IMR-90 (cell line): ENCODE data around the gene SPATA2. TPM values are rescaled to one million over a fixed set of nuclear protein-coding genes. Genes with fewer than 3 reads are reported as not detected.

ENCODE experiments used
- ATAC-seq: fragments of 200-7000 bp; cut with Tn5 transposase; 2 replicates; pipeline ENCODE4 v1.9.1; 2020; ENCODE audit warnings: low read depth, mild to moderate bottlenecking, moderate library complexity
- BruUV-seq: library from RNA; stranded (reverse); fragments of 400-500 nt; replicated peaks from 2 replicates; lab custom pipeline; 2021; lab: Mats Ljungman, UMichigan
- CTCF ChIA-PET: fragments of 300-600 bp; formaldehyde crosslinking; extraction: SDS; loops from one replicate; lab custom pipeline; 2021; ENCODE audit warnings: antibody characterized with exemption; lab: Yijun Ruan, JAX
- POLR2A ChIA-PET: fragments of 300-600 bp; sonication (Branson Sonifier 250); formaldehyde crosslinking; loops from one replicate; lab custom pipeline; 2022; ENCODE audit warnings: antibody characterized with exemption; ENCODE audit not compliant: unreplicated experiment; lab: Charles Lee
- DNase-seq: peaks from one replicate; pipeline ENCODE4 v3.0.0; 2013
- H2AFZ ChIP-seq: replicated peaks from 2 replicates; pipeline ENCODE3; 2013; ENCODE audit warnings: low read length, mild to moderate bottlenecking; ENCODE audit not compliant: poor library complexity
- H2AK5ac ChIP-seq: 2 replicates; pipeline ENCODE4 v1.6.1; 2013; ENCODE audit warnings: low read depth, low read length, inconsistent platforms
- H2AK9ac ChIP-seq: replicated peaks from 2 replicates; pipeline ENCODE3; 2013; ENCODE audit warnings: mild to moderate bottlenecking, low read depth, low read length, moderate library complexity; ENCODE audit not compliant: poor library complexity
- H2BK120ac ChIP-seq: 2 replicates; pipeline ENCODE4 v1.6.1; 2013; ENCODE audit warnings: low read depth, low read length, inconsistent platforms
- H2BK15ac ChIP-seq: 3 replicates; pipeline ENCODE4 v1.6.1; 2013; ENCODE audit warnings: low read depth, low read length, inconsistent platforms
- H2BK20ac ChIP-seq: 2 replicates; pipeline ENCODE4 v1.6.1; 2013; ENCODE audit warnings: low read depth, mild to moderate bottlenecking, inconsistent platforms, low read length, moderate library complexity
- H2BK5ac ChIP-seq: 2 replicates; pipeline ENCODE4 v1.6.1; 2013; ENCODE audit warnings: mild to moderate bottlenecking, low read depth, low read length, inconsistent platforms; ENCODE audit not compliant: poor library complexity, severe bottlenecking
- H3K14ac ChIP-seq: replicated peaks from 2 replicates; pipeline ENCODE4 v1.6.1; 2013; ENCODE audit warnings: low read depth, low read length, inconsistent platforms
- H3K18ac ChIP-seq: 2 replicates; pipeline ENCODE4 v1.6.1; 2013; ENCODE audit warnings: low read depth, low read length, control low read depth
- H3K23ac ChIP-seq: 2 replicates; pipeline ENCODE4 v1.6.1; 2013; ENCODE audit warnings: low read depth, low read length, inconsistent platforms
- H3K27ac ChIP-seq: 2 replicates; pipeline ENCODE4 v1.5.1; 2013; ENCODE audit warnings: mild to moderate bottlenecking, control low read depth, low read length; ENCODE audit not compliant: insufficient read depth
- H3K27me3 ChIP-seq: 2 replicates; pipeline ENCODE4 v1.6.1; 2013; ENCODE audit warnings: low read length; ENCODE audit not compliant: control insufficient read depth, insufficient read depth
- H3K36me3 ChIP-seq: 2 replicates; pipeline ENCODE4 v1.6.1; 2013; ENCODE audit warnings: low read length, mixed read lengths; ENCODE audit not compliant: control insufficient read depth, insufficient read depth
- H3K4ac ChIP-seq: 2 replicates; pipeline ENCODE4 v1.6.1; 2013; ENCODE audit warnings: low read depth, low read length, inconsistent platforms
- H3K4me1 ChIP-seq: 2 replicates; pipeline ENCODE4 v1.6.1; 2013; ENCODE audit warnings: low read length, mixed read lengths; ENCODE audit not compliant: control insufficient read depth, insufficient read depth
- H3K4me2 ChIP-seq: 2 replicates; pipeline ENCODE4 v1.6.1; 2013; ENCODE audit warnings: low read depth, mild to moderate bottlenecking, control low read depth, low read length, moderate library complexity
- H3K4me3 ChIP-seq: 2 replicates; pipeline ENCODE4 v1.5.1; 2013; ENCODE audit warnings: low read depth, mild to moderate bottlenecking, control low read depth, low read length, moderate library complexity; ENCODE audit not compliant: insufficient read depth
- H3K56ac ChIP-seq: 2 replicates; pipeline ENCODE4 v1.6.1; 2013; ENCODE audit warnings: low read length, inconsistent platforms; ENCODE audit not compliant: insufficient read depth; ENCODE audit errors: extremely low read depth
- H3K79me1 ChIP-seq, 2 experiments: 2 replicates each; pipeline ENCODE4 v1.6.1; 2013; ENCODE audit warnings: low read length in 2 of 2, inconsistent platforms in 1 of 2, low read depth in 1 of 2
- H3K9ac ChIP-seq: 2 replicates; pipeline ENCODE4 v1.6.1; 2013; ENCODE audit warnings: low read depth, low read length, control low read depth
- H3K9me1 ChIP-seq: 2 replicates; pipeline ENCODE4 v1.6.1; 2013; ENCODE audit warnings: low read length, inconsistent platforms; ENCODE audit not compliant: insufficient read depth
- H3K9me3 ChIP-seq: 2 replicates; pipeline ENCODE4 v1.6.1; 2013; ENCODE audit warnings: low read length; ENCODE audit not compliant: control insufficient read depth, insufficient read depth
- H4K20me1 ChIP-seq: 2 replicates; pipeline ENCODE4 v1.6.1; 2013; ENCODE audit warnings: low read length, inconsistent platforms; ENCODE audit not compliant: insufficient read depth
- H4K5ac ChIP-seq: 2 replicates; pipeline ENCODE4 v1.6.1; 2013; ENCODE audit warnings: mild to moderate bottlenecking, low read depth, low read length, control low read depth
- H4K8ac ChIP-seq, 2 experiments: 2 replicates each; pipeline ENCODE4 v1.6.1; 2013; ENCODE audit warnings: low read depth in 2 of 2, low read length in 2 of 2, control low read depth in 1 of 2, inconsistent platforms in 1 of 2
- H4K91ac ChIP-seq: 2 replicates; pipeline ENCODE4 v1.6.1; 2013; ENCODE audit warnings: low read depth, low read length, inconsistent platforms; ENCODE audit not compliant: insufficient read depth
- BHLHE40 ChIP-seq: fragments of 150-350 bp; IDR thresholded peaks from 2 replicates; pipeline ENCODE4 v1.6.1; 2016; ENCODE audit warnings: mild to moderate bottlenecking, low read depth, low read length
- CEBPB ChIP-seq: IDR thresholded peaks from 2 replicates; pipeline ENCODE4 v1.6.1; 2012; ENCODE audit warnings: low read depth, low read length, improper control_type of control experiment
- CHD1 ChIP-seq: IDR thresholded peaks from 2 replicates; pipeline ENCODE4 v1.6.1; 2012; ENCODE audit warnings: low read depth, low read length, improper control_type of control experiment
- FOS ChIP-seq: fragments of 150-350 bp; IDR thresholded peaks from 2 replicates; pipeline ENCODE4 v1.6.1; 2016; ENCODE audit warnings: low read depth, low read length
- MAFK ChIP-seq: IDR thresholded peaks from 2 replicates; pipeline ENCODE4 v1.6.1; 2012; ENCODE audit warnings: low read depth, low read length, improper control_type of control experiment
- MAZ ChIP-seq: IDR thresholded peaks from 2 replicates; pipeline ENCODE4 v1.6.1; 2012; ENCODE audit warnings: low read depth, mild to moderate bottlenecking, low read length, improper control_type of control experiment, moderate library complexity, borderline replicate concordance
- MXI1 ChIP-seq: IDR thresholded peaks from 2 replicates; pipeline ENCODE4 v1.6.1; 2012; ENCODE audit warnings: low read depth, mild to moderate bottlenecking, low read length, moderate library complexity, borderline replicate concordance
- NFE2L2 ChIP-seq: fragments of 150-350 bp; IDR thresholded peaks from 2 replicates; pipeline ENCODE4 v1.6.1; 2016; ENCODE audit warnings: low read depth, mild to moderate bottlenecking, low read length
- POLR2A ChIP-seq: IDR thresholded peaks from 2 replicates; pipeline ENCODE4 v1.6.1; 2012; ENCODE audit warnings: mild to moderate bottlenecking, low read depth, low read length
- RAD21 ChIP-seq: IDR thresholded peaks from 2 replicates; pipeline ENCODE4 v1.6.1; 2012; ENCODE audit warnings: low read length, improper control_type of control experiment
- RCOR1 ChIP-seq: IDR thresholded peaks from 2 replicates; pipeline ENCODE4 v1.6.1; 2012; ENCODE audit warnings: mild to moderate bottlenecking, low read length, improper control_type of control experiment; ENCODE audit not compliant: insufficient replicate concordance
- RFX5 ChIP-seq: IDR thresholded peaks from 2 replicates; pipeline ENCODE4 v1.8.0; 2012; ENCODE audit warnings: low read depth, mild to moderate bottlenecking, low read length, moderate library complexity
- WGBS, 2 experiments: methylation state at CpG; one replicate each; pipeline versions ENCODE4 v1.1.5 to v1.1.7; 2013; ENCODE audit warnings: missing lambda C conversion rate in 2 of 2; ENCODE audit not compliant: insufficient read length in 1 of 2; ENCODE audit errors: extremely low coverage in 2 of 2; 5-methylcytosine and 5-hydroxymethylcytosine counted together
- dilution Hi-C: fragments of 300-500 bp; cut with HindIII; formaldehyde crosslinking; loops from one replicate; pipeline ENCODE4 v1.14.3; 2018; ENCODE audit warnings: low sequenced_read_pairs; ENCODE audit not compliant: unreplicated experiment
- in situ Hi-C: fragments of 300-500 bp; cut with MboI; formaldehyde crosslinking; loops from 3 replicates; pipeline ENCODE4 v1.14.3; 2019; ENCODE audit warnings: low sequenced_read_pairs, inconsistent platforms, mixed read lengths
- intact Hi-C: fragments of 100-400 bp; cut with micrococcal nuclease; formaldehyde crosslinking; loops from 2 replicates; pipeline ENCODE4 v1.10.0; 2022
- polyA plus RNA-seq, 3 experiments: library from polyadenylated mRNA; depleted of rRNA; stranded (reverse); fragments of >200 nt; gene quantifications; 2 replicates each; pipeline ENCODE4 v1.2.3, GENCODE V29; 2012; ENCODE audit warnings: low replicate concordance in 1 of 3
- total RNA-seq: library from RNA; depleted of rRNA; stranded (reverse); fragments of >200 nt; gene quantifications from 2 replicates; pipeline ENCODE4 v1.2.3, GENCODE V29; 2012
- TF ChIP-seq, protein P1 (sequence below): conservative IDR thresholded peaks from 2 replicates; pipeline ENCODE4 v1.5.1; 2012; ENCODE audit warnings: mild to moderate bottlenecking, low read depth, low read length, improper control_type of control experiment
- TF ChIP-seq, protein P2 (sequence below): fragments of 150-350 bp; IDR thresholded peaks from 2 replicates; pipeline ENCODE4 v1.6.1; 2016; ENCODE audit warnings: low read depth, mild to moderate bottlenecking, low read length, moderate library complexity, borderline replicate concordance
- TF ChIP-seq, protein P3 (sequence below): fragments of 150-350 bp; IDR thresholded peaks from 2 replicates; pipeline ENCODE4 v1.6.1; 2017; ENCODE audit warnings: mild to moderate bottlenecking, antibody characterized with exemption, low read length, low read depth

Gene SPATA2
- total and polyA plus RNA-seq, 2 of the 4 experiments (the other 2 are of a cell fraction): 1.3 to 4.5 TPM

DNA sequence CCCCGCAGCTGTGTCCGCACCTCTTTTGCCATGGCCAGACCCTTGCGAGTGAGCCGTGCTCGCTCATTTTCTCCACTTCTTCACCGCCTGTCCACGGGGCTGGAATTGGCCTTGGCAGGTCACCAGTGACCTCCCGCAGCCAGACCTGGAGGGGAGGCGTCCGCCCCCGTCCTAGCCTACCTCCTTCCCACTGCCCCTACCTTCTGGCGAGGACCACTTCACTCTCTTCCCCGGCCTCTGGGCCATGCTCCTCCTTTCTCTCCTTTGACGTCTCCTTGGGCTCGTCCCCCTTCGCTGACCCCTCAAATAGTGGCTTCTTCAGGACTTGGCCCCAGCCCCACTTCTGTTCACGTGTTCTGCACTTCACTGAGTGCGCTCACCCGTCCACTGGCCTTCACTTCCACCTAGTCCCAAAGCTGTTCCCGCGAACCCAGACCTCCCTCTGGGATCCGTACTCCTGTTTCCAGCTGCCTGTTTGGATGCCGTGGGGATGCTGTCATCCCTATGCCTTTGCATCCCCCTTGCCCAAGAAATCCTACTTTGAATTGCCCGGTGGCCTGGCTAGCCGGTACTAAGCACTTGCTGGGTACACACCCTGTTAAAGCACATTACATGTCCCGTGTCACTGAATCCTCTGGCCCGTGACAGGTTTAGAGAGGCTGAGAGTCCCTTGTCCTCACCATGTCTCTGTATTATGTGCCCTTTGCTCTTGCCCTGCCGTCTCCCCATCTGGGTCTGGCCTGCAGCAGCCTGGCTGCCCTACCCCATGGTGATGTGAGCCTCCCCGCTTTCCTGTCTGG lies 33.0 kb downstream of the SPATA2 start:
- WGBS, 2 experiments: 92% methylated on average over 16 of the region's 29 CpGs; no CpG with 5 or more reads in 1 of the 2 experiments
- Histone ChIP-seq H2AFZ (no peak overlapping the region), H3K4me1 (peaks cover 7% of the 10 kb centered on the region), H3K18ac (no peak overlapping the region), H2BK15ac (no peak overlapping the region), H3K9me1 (no peaks in the 10 kb centered on the region), H2BK120ac (no peak overlapping the region), H3K9ac (no peak overlapping the region), H2BK5ac (no peak overlapping the region), H3K56ac (no peak overlapping the region), H2AK5ac (no peak overlapping the region), H3K9me3 (no peaks in the 10 kb centered on the region), H3K4ac (no peak overlapping the region), H3K79me1 (peaks cover 0 to 4% of the 10 kb centered on the region in 2 experiments; a peak in 1 of 4 replicates), H3K14ac (no peak overlapping the region), H3K27me3 (no peaks in the 10 kb centered on the region), H3K36me3 (peaks cover 36% of the 10 kb centered on the region), H4K8ac (no peak overlapping the region), H3K4me3 (no peak overlapping the region), H4K5ac (no peak overlapping the region), H2BK20ac (no peak overlapping the region), H2AK9ac (peak overlapping the region; percentile 12), H3K23ac (no peak overlapping the region), H3K27ac (no peak overlapping the region), H4K91ac (no peak overlapping the region), H3K4me2 (no peak overlapping the region), H4K20me1 (no peaks in the 10 kb centered on the region)
- dilution Hi-C loops: no loop called here
- DNase-seq (no peak), ATAC-seq (no peak)
- ChIA-PET CTCF (no interaction called here), POLR2A (no interaction called here)
- no TSS peak for BruUV-seq
- in situ Hi-C loops: no loop called here
- intact Hi-C loops: no loop called here
- TF ChIP-seq CHD1 (no peak), NFE2L2 (no peak), MAZ (no peak), BHLHE40 (no peak), RFX5 (no peak), MAFK (no peak), RAD21 (no peak), POLR2A (no peak), MXI1 (no peak), RCOR1 (no peak), FOS (no peak), CEBPB (no peak)
- TF ChIP-seq, protein P1, sequence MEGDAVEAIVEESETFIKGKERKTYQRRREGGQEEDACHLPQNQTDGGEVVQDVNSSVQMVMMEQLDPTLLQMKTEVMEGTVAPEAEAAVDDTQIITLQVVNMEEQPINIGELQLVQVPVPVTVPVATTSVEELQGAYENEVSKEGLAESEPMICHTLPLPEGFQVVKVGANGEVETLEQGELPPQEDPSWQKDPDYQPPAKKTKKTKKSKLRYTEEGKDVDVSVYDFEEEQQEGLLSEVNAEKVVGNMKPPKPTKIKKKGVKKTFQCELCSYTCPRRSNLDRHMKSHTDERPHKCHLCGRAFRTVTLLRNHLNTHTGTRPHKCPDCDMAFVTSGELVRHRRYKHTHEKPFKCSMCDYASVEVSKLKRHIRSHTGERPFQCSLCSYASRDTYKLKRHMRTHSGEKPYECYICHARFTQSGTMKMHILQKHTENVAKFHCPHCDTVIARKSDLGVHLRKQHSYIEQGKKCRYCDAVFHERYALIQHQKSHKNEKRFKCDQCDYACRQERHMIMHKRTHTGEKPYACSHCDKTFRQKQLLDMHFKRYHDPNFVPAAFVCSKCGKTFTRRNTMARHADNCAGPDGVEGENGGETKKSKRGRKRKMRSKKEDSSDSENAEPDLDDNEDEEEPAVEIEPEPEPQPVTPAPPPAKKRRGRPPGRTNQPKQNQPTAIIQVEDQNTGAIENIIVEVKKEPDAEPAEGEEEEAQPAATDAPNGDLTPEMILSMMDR: no peak
- TF ChIP-seq, protein P2, sequence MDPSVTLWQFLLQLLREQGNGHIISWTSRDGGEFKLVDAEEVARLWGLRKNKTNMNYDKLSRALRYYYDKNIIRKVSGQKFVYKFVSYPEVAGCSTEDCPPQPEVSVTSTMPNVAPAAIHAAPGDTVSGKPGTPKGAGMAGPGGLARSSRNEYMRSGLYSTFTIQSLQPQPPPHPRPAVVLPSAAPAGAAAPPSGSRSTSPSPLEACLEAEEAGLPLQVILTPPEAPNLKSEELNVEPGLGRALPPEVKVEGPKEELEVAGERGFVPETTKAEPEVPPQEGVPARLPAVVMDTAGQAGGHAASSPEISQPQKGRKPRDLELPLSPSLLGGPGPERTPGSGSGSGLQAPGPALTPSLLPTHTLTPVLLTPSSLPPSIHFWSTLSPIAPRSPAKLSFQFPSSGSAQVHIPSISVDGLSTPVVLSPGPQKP: no peak
- TF ChIP-seq, protein P3, sequence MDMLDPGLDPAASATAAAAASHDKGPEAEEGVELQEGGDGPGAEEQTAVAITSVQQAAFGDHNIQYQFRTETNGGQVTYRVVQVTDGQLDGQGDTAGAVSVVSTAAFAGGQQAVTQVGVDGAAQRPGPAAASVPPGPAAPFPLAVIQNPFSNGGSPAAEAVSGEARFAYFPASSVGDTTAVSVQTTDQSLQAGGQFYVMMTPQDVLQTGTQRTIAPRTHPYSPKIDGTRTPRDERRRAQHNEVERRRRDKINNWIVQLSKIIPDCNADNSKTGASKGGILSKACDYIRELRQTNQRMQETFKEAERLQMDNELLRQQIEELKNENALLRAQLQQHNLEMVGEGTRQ: no peak
